Activated T-cell treated with anti-CD3 and anti-CD28 coated beads, Interleukin-2, amount 50 U/mL, for 72 hours (primary cell): ENCODE data around the gene LSAMP. TPM values are rescaled to one million over a fixed set of nuclear protein-coding genes. Genes with fewer than 3 reads are reported as not detected.

Source experiments
- ATAC-seq, 2 donors: fragments of 150-1000 bp; cut with Tn5 transposase; replicated peaks in 1 of 2; 2 replicates each; pipeline ENCODE4 v1.10.0; 2021; ENCODE audit warnings: moderate library complexity in 2 of 2, mild to moderate bottlenecking in 1 of 2
- DNase-seq, 2 donors: peaks; one replicate each; pipeline ENCODE4 v3.0.0; 2021 to 2022; ENCODE audit warnings: mixed read lengths in 1 of 2
- H3K27ac Mint-ChIP-seq: one replicate; pipeline ENCODE4 v1.8.0; 2022; ENCODE audit warnings: mild to moderate bottlenecking, moderate library complexity, mixed read lengths
- H3K27me3 Mint-ChIP-seq: one replicate; pipeline ENCODE4 v1.8.0; 2022; ENCODE audit warnings: low read depth, mixed read lengths
- H3K36me3 Mint-ChIP-seq, 2 donors: one replicate each; pipeline ENCODE4 v1.8.0; 2022; ENCODE audit warnings: mixed read lengths in 2 of 2, mild to moderate bottlenecking in 1 of 2; ENCODE audit not compliant: insufficient read depth in 2 of 2
- H3K4me1 Mint-ChIP-seq: one replicate; pipeline ENCODE4 v1.8.0; 2022; ENCODE audit warnings: low read depth, mixed read lengths
- H3K4me3 Mint-ChIP-seq, 2 donors: one replicate each; pipeline ENCODE4 v1.8.0; 2022; ENCODE audit warnings: mild to moderate bottlenecking in 2 of 2, mixed read lengths in 2 of 2, moderate library complexity in 2 of 2
- H3K9me3 Mint-ChIP-seq, 2 donors: one replicate each; pipeline ENCODE4 v1.8.0; 2022; ENCODE audit warnings: mixed read lengths in 2 of 2
- total RNA-seq, 2 donors: library from RNA; stranded (reverse); gene quantifications; one replicate each; pipeline ENCODE4 v1.2.3, GENCODE V29; 2022

Gene LSAMP
- total RNA-seq, 2 donors from 2014 or later, result not detected

- no peak overlapping the region for H3K27ac Mint-ChIP-seq
- ATAC-seq (no peak), DNase-seq (no peak)
- H3K4me3 Mint-ChIP-seq, result no peak overlapping the region
- H3K36me3 Mint-ChIP-seq, result peaks cover 0 to 3% of the 10 kb centered on the region in 2 donors
- no peaks in the 10 kb centered on the region for H3K27me3 Mint-ChIP-seq
- no peaks in the 10 kb centered on the region for H3K4me1 Mint-ChIP-seq
- peaks cover 2 to 6% of the 10 kb centered on the region in 2 donors for H3K9me3 Mint-ChIP-seq
These were observed 299.7 kb downstream of the LSAMP start for GRCh38 chr3:116145613-116146012.

- H3K27me3 Mint-ChIP-seq, result no peaks in the 10 kb centered on the region
- no peak for DNase-seq
- ATAC-seq, result no peak
- no peak overlapping the region for H3K4me3 Mint-ChIP-seq
- H3K9me3 Mint-ChIP-seq, result peaks cover 2 to 6% of the 10 kb centered on the region in 2 donors
- H3K36me3 Mint-ChIP-seq, result peaks cover 0 to 3% of the 10 kb centered on the region in 2 donors
- no peak overlapping the region for H3K27ac Mint-ChIP-seq
- H3K4me1 Mint-ChIP-seq, result no peaks in the 10 kb centered on the region
These were observed 303.6 kb downstream of the LSAMP start for GRCh38 chr3:116141724-116142123.

- Mint-ChIP-seq H3K27ac (no peak overlapping the region), H3K9me3 (no peaks in the 10 kb centered on the region), H3K4me1 (no peaks in the 10 kb centered on the region), H3K36me3 (no peaks in the 10 kb centered on the region), H3K27me3 (no peaks in the 10 kb centered on the region), H3K4me3 (no peak overlapping the region)
- no peak for DNase-seq
- ATAC-seq, result no peak
These were observed 305.1 kb downstream of the LSAMP start for GRCh38 chr3:116140100-116140689.

DNA sequence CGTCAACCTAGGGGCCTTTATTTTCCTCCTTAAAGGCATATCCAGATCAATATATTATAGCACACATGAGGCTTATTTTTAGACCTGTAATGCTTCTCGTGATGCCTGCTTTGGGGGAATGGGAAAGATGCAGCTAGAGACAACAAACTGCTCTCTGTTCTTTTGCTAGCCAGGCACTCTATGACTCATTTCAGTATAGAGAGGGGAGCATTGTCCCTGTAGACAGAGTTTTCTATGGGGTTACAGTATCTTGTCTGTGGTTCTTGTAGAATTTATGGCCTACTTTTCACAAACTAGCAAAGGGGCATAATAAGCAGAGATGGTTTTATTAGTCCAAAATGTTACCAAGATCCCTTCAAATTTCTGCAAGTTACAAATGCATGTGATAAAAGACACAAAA, 305.6 kb downstream of the LSAMP start:
- Mint-ChIP-seq H3K4me1 (no peaks in the 10 kb centered on the region), H3K36me3 (no peaks in the 10 kb centered on the region), H3K4me3 (no peak overlapping the region), H3K27me3 (no peaks in the 10 kb centered on the region), H3K27ac (no peak overlapping the region), H3K9me3 (no peaks in the 10 kb centered on the region)
- DNase-seq (no peak), ATAC-seq (no peak)

DNA sequence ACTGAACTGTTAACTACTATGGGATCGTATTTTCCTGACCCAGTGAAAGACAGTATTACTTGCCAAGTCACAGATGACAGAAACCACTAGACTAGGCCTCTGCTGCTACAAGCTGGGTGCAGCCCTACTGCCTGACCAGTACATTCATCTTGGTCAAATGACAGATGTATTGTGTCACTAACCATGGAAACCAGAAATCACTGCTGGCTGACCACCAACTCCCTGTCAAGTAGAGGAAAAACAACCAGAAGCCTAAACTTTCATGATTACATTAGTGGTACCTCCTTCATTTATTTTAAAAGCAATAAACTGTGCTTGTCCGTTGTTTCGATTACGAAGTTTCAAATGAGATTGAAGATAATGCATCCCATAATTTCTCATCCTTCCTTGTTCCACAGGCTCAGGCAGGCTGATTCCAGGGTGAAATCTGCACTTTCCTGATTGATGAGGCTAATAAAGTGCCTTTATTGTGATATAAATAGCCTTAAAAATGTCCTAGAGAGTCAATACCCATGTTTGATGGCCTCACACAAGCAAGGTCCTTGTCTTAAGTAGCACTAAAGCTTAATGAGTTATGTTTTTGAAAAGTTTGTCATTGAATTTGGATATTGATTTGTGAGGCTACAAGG, 309.7 kb downstream of the LSAMP start:
- no peaks in the 10 kb centered on the region for H3K9me3 Mint-ChIP-seq
- DNase-seq, result no peak
- no peak overlapping the region for H3K4me3 Mint-ChIP-seq
- no peaks in the 10 kb centered on the region for H3K27me3 Mint-ChIP-seq
- no peak for ATAC-seq
- no peak overlapping the region for H3K27ac Mint-ChIP-seq
- H3K36me3 Mint-ChIP-seq, result no peaks in the 10 kb centered on the region
- H3K4me1 Mint-ChIP-seq, result no peaks in the 10 kb centered on the region

- Mint-ChIP-seq H3K27ac (no peak overlapping the region), H3K4me3 (no peak overlapping the region), H3K36me3 (no peaks in the 10 kb centered on the region), H3K4me1 (no peaks in the 10 kb centered on the region), H3K27me3 (no peaks in the 10 kb centered on the region), H3K9me3 (peaks cover 2 to 4% of the 10 kb centered on the region in 2 donors)
- DNase-seq, result no peak
- ATAC-seq, result no peak
These were observed 315.9 kb downstream of the LSAMP start for GRCh38 chr3:116129187-116129946.

GRCh38 chr3:116127464-116127863, 317.8 kb downstream of the LSAMP start:
- no peaks in the 10 kb centered on the region for H3K27me3 Mint-ChIP-seq
- no peak for DNase-seq
- no peaks in the 10 kb centered on the region for H3K4me1 Mint-ChIP-seq
- H3K27ac Mint-ChIP-seq, result no peak overlapping the region
- H3K36me3 Mint-ChIP-seq, result no peaks in the 10 kb centered on the region
- peaks cover 2 to 4% of the 10 kb centered on the region in 2 donors for H3K9me3 Mint-ChIP-seq
- no peak for ATAC-seq
- no peak overlapping the region for H3K4me3 Mint-ChIP-seq

GRCh38 chr3:116124166-116124565, 321.1 kb downstream of the LSAMP start:
- no peaks in the 10 kb centered on the region for H3K27me3 Mint-ChIP-seq
- no peak overlapping the region for H3K4me3 Mint-ChIP-seq
- H3K9me3 Mint-ChIP-seq, result peaks cover 2 to 4% of the 10 kb centered on the region in 2 donors
- H3K4me1 Mint-ChIP-seq, result no peaks in the 10 kb centered on the region
- no peak for DNase-seq
- no peak overlapping the region for H3K27ac Mint-ChIP-seq
- no peaks in the 10 kb centered on the region for H3K36me3 Mint-ChIP-seq
- ATAC-seq, result no peak

DNA sequence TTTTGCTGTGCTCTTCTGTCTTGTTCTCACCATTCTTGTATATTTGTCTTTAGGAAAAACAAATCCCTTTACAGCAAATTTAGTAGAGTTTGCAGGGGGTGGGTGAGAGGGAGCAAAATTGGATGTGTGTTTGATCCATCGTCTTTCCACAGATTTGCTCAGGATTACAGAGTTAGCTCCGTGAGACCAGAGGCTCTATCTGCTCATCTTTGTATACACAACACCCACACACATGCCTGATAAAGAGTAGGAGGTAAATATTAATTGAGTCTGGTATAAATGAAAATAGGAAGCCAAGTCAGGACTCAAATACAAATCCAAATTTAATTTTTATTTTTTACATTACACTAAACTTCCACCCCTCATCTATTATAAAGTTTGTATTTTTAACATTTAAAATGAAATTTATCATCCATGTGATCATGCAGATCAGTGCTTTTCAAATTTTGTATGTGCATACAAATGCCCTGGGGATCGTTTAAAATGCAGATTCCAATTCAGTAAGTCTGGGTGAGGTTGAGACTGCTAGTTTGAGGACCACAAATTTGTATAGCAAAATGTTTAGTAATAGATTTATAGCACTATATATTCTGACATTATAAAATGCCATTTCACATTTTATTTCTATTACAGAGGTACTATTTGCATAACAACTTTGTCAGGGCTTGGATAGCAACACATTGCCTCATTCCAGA, 326.7 kb downstream of the LSAMP start:
- no peaks in the 10 kb centered on the region for H3K36me3 Mint-ChIP-seq
- H3K27me3 Mint-ChIP-seq, result no peaks in the 10 kb centered on the region
- no peak overlapping the region for H3K4me3 Mint-ChIP-seq

GRCh38 chr3:116114586-116114985, 330.7 kb downstream of the LSAMP start:
- DNase-seq (no peak), ATAC-seq (no peak)
- no peaks in the 10 kb centered on the region for H3K36me3 Mint-ChIP-seq
- no peak overlapping the region for H3K27ac Mint-ChIP-seq
- no peak overlapping the region for H3K4me3 Mint-ChIP-seq
- no peaks in the 10 kb centered on the region for H3K9me3 Mint-ChIP-seq
- H3K27me3 Mint-ChIP-seq, result no peaks in the 10 kb centered on the region
- H3K4me1 Mint-ChIP-seq, result no peaks in the 10 kb centered on the region

More for the DNA sequence above, 326.7 kb downstream of the LSAMP start:
- Mint-ChIP-seq H3K9me3 (no peaks in the 10 kb centered on the region), H3K27ac (no peak overlapping the region), H3K4me1 (no peaks in the 10 kb centered on the region)
- DNase-seq (no peak), ATAC-seq (no peak)

DNA sequence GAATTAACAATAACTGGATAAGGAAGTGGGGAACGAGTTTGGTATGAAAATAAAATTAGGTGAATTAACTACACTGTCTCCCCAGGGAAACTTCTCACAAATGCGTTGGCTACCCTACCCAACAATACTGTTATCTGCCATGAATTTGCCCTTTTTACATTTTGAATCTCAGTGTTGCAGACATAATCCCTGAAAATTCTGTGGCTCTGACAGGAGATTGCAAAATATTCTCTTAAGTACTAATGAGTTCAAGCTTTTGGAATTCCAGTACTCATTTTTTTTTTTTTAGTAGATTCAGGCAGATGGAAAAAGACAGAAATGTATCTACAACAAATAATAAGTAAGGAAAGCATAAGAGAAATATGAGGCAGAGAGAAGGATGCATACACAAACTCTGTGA, 332.6 kb downstream of the LSAMP start:
- ATAC-seq (no peak), DNase-seq (no peak)
- Mint-ChIP-seq H3K9me3 (no peaks in the 10 kb centered on the region), H3K4me1 (no peaks in the 10 kb centered on the region), H3K36me3 (no peaks in the 10 kb centered on the region), H3K27ac (no peak overlapping the region), H3K4me3 (no peak overlapping the region), H3K27me3 (no peaks in the 10 kb centered on the region)

DNA sequence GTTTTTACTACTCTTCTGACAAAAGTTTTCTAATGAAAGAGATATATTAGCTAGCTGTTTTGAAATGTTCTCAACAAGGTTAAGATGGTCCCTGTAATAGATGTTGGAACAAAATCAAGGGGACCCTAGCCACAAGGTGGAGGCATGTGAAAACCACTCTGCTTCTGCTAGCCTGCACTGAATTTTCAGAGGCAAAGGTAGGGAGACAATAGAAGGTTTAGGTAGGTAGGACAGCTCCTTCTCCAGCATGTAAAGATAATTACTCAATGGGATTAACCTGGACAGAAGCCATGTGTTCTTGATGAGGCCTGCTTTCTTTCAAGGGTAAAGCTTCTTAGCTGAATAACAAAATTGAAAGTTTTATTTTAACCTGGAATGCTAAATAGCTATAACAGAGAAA, 333.5 kb downstream of the LSAMP start:
- Mint-ChIP-seq H3K27me3 (no peaks in the 10 kb centered on the region), H3K4me1 (no peaks in the 10 kb centered on the region), H3K9me3 (no peaks in the 10 kb centered on the region), H3K27ac (no peak overlapping the region), H3K4me3 (no peak overlapping the region), H3K36me3 (no peaks in the 10 kb centered on the region)
- no peak for ATAC-seq
- DNase-seq, result no peak

GRCh38 chr3:116103868-116104530, 341.3 kb downstream of the LSAMP start:
- Mint-ChIP-seq H3K36me3 (no peaks in the 10 kb centered on the region), H3K4me1 (no peaks in the 10 kb centered on the region), H3K4me3 (no peak overlapping the region), H3K9me3 (peaks cover 0 to 2% of the 10 kb centered on the region in 2 donors), H3K27ac (no peak overlapping the region), H3K27me3 (no peaks in the 10 kb centered on the region)
- ATAC-seq, result no peak
- DNase-seq, result no peak
